NCI-H345 treated with DMSO at 0.1 percent for 48 hours (cell line): ENCODE results near the gene UBC.
"Not testable (repeated sequence)": the region's sequence is repeated elsewhere in the genome, so short reads cannot be mapped to it uniquely, and the experiment has no call there.

Experiments used
- DNase-seq: peaks from one replicate; lab custom pipeline; 2025; ENCODE audit not compliant: unreplicated experiment; lab: John Stamatoyannopoulos, UW

Gene UBC

DNA sequence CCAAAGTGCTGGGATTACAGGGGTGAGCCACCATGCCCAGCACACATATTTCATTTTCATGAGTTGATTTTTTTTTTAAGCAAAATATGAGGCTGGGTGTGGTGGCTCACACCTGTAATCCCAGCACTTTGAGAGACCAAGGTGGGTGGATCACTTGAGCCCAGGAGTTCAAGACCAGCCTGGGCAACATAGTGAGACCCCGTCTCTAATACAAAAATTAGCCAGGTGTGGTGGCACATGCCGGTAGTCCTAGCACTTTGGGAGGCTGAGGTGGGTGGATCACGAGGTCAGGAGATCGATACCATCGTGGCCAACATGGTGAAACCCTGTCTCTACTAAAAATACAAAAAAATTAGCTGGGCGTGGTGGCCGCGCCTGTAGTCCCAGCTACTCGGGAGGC, 17.1 kb upstream of the UBC start:
- not testable (repeated sequence) for DNase-seq

DNA sequence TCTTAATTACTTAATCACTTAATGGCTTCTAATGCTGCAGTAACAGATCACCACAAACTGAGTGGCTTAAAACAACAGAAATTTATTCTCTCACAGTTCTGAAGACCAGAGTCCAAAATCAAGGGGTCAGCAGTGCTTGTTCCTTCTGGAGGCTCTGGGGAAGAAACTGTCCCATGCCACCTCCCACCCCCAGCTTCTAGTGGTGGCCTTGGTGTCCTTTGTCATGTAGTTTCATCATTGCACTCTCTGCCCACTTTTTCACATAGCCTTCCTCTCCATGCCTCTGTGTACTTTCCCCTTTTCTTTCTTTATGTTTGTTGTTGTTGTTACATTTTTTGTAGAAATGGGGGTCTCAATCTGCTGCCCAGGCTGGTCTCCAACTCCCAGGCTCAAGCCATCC, 16.1 kb upstream of the UBC start:
- no peak for DNase-seq

DNA sequence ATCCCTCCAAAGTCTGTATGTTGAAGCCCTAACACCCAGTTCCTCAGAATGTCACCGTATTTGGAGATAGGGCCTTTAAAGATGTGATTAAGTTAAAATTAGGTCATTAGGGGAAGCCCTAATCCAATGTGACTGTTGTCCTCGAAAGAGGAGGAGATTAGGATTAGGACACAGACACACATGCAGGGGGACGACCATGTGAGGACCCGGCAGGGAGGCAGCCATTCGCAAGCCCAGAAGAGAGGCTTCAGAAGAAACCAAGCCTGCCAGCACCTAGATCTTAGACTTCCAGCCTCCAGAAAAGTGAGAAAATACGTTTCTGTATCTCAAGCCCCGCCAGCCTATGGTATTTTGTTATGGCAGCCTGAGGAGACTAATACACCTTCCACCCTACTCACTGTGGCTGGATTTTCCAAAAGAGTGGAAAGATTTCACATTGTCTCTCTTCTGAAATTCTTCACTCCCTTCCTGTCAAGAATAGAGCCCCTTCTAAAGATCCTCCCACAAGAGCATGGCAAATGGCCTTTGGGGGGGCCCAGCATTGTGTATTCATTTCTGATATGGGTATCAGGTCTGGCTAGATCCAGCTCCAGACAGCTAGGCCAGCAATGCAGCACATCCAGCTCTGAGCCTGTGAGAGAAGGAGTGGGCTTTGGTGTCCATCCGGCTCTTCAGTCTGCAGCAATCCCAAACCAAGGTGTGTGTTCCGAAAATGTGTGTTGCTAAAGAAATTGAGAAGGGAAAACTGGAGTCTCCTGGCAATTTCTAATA, 15.4 kb upstream of the UBC start:
- no peak for DNase-seq

DNA sequence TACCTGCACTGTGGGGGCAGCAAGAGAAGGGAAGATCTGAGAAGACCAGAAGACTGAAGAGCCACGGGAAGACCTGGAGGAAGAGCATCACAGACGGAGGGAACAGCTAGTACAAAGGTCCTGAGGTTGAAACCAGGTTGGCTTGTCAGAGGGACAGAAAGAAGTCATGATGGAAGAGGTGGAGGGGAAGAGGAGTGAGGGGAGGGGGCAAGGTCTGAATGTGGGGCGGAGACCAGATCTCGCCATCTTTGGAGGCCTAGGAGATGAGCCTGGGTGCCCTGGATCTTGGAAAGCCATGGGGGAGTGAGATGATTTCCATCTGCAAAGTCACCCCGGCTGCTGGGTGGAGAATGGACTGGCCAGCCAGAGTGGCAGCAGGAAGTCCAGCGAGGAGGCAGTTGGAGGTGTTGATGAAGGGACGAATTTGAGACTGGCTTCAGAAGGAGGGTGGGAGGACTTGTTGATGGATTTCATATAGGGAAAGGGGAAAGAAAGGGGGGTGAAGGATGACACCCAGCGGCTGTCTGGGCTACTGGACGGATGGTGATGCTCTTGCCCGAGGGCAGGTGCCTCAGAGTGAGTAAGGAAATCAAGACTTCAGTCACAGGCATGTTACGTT, 14.6 kb upstream of the UBC start:
- no peak for DNase-seq

DNA sequence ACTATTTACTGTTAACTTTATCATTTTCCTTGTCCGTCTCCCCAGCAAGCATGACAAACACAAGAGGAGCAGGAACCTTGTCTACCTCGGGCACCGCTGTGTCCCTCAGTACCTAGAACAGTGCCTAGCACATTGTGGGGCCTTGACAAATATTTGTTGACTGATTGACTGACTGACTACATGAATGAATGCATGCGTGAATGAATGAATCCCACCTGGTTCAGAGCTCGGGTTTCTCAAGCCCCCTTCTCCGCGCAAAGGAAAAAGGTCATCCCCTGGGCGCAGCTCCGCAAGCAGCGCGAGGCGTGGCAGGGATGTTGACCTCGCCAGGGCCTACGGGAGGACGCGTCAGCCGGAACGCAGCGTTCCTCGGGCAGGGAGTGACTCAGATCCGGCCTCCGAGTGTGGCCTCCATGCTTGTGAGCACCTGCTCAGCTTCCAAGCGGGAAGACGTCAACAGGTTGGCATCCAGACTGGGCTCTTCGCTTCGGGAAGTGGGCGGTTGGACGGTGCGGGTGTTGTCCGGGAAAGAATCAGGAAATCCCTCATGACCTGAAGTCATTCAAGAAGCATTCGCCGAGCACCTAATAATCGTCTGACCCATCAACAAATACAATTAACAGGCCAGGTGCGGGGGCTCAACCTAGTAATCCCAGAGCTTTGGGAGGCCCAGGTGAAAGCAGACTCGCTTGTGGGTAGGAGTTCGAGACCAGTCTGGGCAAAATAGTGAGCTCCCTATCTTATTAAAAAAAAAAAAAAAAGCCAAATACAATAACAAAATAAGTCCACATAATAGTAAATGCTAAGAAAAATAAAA, 13.9 kb upstream of the UBC start:
- DNase-seq = no peak

DNA sequence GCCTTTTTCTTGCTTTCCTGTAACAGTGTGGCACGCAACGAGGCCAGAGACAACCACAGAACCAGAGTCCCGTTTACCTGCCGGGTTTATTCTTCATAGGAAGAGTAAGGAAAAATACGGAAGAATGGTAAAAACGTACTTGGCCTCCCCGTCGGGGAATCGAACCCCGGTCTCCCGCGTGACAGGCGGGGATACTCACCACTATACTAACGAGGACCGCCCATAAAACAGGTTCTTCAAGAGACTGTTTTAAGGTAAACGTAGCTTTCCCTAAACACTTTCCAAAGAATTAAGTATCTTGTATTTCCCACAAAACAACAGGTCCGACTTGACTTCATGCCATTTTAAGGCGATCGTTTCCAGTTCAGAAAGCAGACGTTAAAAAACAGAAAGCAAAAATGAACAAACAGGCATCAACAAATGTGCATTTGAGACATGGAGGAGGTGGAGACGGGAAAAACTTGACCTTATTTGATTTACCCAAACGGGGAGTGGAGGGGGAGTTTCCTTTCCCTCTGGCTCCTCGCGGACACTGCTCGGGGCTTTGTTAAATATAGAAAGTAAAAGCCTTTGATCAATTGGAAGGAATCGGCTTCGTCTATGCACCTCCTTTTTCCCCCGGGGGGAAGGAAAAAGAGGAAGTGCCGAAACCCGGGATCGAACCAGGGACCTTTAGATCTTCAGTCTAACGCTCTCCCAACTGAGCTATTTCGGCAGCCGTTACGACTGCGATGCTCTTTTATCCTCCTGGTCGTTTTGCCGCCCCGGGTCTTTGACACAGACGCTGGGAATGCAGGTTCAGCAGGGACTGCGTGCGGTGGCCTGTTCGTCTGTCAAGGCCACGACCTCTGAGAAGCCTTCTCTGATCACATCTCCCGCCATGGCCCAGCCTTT, 13.0 kb upstream of the UBC start:
- no peak for DNase-seq

DNA sequence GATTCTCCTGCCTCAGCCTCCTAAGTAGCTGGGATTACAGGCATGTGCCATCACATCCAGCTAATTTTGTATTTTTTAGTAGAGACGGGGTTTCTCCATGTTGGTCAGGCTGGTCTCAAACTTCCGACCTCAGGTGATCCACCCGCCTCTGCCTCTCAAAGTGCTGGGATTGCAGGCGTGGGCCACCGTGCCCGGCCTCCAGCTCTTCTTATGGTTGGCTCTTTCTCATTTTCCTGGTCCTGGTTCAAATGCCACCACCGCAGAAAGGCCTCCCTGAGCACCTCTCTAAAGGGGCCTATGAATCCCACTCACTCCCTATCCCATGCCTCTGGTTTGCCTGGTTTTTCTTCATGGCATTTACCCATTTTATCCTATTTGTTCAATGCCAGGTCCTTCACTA, 11.3 kb upstream of the UBC start:
- DNase-seq = not testable (repeated sequence)

DNA sequence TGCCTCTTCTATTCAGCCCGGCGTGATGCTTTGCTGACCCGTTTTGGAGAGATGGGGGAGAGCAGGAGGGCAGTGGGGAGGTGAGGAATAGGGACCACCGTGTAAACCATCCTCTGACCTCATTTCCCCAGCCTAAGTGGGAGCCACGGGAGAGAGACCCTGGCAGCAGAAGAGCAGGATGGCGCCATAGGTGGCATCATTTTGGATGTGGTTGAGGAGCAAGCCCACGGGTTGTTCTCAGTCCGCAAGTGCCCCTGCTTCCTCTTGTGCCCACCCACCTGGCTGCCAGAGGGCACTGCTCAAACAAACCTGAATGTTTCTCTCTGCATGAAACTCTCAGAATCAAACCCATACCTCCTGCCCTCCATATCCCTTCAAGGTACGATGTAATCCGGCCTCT, 10.7 kb upstream of the UBC start:
- DNase-seq = no peak

DNA sequence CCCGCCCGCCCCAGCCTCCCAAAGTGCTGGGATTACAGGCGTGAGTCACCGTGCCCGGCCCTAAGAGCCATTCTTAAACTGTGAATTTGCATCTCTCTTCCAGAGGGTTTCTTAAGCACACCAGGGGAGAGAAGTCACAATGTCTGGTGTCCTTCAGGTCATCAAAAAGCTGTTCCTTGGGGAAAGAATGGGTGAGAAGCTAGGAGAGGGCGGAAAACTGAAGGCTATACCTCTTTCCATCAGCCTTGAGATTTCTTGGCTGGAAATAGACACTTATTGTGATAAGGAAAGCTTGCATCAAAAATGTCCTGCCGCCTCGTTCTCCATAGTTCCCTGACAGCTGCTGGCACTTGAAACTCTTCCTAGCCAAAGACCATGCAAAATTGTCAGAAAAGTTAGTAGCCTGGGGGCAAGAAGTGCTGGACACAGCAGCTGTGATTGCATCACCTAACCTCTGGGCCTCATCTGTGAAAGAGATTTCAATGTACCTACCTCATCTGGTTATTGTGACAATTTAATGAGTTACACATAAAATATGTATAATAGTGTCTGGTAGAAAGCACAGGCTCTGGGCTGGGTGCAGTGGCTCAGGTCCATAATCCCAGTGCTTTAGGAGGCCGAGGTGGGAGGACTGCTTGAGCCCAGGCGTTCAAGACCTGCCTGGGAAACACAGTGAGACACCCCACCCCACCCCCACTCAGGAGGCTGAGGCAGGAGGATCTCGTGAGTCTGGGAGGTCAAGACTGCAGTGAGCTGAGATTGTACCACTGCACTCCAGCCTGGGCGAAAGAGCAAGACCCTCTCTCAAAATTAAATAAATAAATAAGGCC, 9.7 kb upstream of the UBC start:
- no peak for DNase-seq

DNA sequence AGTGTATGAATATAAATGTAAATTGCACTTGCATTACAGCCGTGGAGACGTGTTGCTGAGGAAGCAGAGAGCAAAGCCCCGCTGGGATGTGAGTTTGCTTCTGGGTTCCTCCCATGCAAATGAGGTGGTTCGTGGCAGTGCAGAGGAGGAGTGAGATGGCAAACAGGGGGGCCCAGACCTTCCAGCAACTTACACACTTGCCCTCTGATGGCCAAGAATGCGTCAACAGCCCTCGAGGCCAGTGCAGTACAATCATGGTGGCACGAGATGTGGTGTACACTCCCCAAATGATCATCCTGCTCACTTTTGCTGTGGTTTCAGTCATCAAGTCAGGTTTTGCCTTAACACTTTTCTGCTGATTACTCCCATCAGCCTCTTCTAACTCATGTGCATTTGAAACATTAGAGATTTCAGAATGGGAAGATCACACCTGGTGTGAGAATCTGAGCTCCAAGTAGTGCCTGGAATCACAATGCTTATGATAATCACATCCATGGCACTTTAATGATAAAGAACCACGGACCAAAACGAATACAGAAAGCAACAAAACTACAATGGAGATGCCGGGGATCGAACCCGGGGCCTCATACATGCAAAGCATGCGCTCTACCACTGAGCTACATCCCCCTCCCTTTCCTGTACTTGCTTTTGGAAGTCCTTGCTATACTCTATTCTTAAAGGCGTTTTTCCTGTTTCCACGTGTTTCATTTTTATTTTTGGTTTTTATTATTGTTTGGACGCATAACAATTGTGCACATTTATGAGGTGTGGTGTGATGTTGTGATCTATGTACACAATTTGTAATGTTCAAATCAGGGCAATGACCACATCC, 7.0 kb upstream of the UBC start:
- no peak for DNase-seq

DNA sequence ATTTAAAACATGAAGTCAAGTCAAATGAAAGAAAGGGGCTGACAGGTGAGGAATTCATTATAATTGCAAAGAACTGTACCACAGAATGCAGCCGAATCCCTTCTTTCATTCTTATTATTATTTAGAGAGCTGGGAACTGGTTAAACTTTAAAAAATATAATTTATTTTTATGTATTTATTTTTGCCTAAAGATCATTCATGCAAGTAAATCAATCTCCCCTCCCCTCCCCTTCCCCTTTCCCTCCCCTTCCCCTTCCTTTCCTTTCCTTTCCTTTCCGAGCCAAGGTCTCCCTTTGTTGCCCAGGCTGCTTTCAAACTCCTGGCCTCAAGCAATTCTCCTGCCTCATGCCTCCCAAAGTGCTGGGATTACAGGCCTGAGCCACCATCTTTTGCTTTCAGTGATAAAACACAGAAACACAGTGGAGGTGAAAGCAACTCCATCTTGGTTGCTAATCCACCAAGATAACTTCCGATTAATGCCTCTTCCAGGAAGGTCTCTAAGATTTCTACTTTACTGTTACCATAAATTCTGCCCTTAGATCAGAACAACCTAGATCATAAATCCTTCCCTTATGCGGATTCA, 6.0 kb upstream of the UBC start:
- DNase-seq = no peak

DNA sequence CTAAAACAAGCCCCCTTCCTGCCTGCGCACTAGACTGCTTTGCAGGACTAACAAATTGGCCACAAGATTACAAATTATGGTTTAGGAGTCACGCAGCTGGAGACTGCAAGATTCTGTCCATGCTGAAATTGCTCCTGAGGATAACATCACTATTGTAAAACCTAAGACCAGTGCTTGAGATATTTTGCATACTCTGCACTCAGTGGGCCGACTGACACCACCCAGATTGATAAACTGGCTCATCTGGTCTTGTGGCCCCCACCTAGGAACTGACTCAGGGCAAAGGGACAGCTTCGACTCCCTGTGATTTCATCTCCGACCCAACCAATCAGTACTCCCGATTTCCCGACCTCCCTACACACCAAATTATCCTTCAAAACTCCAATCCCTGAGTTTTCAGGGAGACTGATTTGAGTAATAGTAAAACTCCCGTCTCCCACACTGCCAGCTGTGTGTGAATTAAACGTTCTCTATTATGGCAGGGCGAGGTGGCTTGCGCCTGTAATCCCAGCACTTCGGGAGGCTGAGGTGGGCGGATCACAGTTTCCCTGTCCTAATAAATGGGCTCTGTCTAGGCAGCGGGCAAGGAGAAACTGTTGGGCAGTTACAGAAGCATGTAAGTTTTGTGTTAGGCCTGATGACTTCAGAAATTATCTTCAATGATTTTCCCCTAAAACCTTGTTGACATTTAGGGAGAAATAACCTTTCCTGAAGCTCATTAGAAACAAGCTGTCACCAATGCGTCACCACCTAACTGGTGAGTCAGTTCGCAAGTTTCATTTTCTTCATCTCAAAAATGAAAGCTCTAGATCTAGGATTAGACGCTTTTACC, 5.3 kb upstream of the UBC start:
- no peak for DNase-seq

DNA sequence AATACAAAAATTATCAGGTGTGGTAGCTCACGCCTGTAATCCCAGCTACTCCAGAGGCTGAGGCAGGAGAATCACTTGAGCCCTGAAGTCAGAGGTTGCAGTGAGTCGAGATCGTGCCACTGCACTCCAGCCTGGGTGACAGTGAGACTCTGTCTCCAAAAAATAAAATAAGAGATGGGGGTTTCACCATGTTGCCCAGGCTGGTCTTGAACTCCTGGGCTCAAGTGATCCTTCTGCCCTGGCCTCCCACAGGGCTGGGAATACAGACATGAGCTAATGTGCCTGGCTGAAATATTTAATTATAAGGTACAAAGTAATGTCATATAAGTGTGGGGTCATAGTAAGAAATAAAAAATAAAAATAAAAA, 4.2 kb upstream of the UBC start:
- not testable (repeated sequence) for DNase-seq

DNA sequence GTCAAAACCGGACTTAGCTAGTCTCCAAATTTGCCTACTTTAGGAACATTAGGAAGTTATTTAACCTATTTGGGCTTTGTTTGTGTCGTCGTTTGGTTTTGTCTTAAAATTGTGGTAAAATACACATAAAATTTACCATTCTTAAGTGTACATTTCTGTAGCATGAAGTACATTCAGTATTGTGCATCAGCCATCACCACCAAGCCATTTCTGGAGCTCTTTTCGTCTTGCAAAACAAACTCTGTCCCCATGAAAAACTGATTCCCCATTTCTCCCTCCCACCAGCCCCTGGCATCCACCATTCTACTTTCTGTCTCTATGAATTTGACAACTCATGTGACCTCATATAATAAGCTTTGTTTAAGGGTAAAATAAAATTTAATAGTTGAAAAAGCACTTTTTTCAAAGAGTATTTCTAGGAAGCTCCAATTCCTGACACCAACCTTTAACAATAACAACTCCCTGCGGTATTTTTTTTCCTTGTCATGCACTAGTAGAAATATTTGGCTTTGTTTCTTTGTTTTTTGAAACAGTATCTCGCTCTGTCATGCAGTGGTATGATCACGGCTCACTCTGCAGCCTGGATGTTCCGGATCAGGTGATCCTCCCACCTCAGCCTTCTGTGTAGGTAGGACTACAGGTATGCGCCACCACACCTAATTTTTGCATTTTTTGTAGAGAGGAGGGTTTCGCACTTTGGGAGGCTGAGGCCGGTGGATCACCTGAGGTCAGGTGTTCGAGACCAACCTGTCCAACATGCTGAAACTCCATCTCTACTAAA, 3.6 kb upstream of the UBC start:
- no peak for DNase-seq

DNA sequence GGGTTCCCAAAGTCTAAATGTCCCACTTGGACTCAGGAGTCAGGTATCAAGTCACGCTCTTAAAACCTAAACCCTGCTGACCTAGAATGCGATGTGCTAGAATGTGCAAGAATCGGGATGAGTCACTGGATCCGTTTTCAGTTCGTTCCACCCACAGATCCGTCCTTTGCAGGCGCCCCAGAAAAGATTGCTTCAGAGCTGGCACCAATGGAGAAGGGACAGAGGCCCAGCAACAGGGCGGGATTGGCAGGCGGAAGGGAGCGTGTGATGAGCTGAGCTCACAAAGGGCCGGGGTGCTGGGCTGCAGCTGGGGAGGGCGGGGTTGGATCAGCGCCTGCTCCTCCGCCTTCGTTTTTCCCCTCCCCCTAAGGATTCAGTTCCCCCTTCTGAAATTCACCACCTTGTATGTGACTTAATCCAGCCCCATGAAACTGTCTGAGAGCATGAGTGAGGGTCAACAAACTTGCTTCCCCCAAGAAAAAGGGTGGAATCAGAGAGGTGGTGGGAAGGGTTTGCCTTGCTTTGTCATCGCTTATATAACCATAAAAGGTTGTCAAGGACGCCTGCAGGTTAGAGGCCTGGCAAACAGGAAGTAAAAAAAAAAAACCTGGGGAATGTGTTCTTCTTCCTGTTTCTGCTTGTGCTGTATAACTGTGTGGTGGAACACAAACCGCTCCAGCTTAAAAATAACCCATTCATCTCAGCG, 2.8 kb upstream of the UBC start:
- DNase-seq = no peak

DNA sequence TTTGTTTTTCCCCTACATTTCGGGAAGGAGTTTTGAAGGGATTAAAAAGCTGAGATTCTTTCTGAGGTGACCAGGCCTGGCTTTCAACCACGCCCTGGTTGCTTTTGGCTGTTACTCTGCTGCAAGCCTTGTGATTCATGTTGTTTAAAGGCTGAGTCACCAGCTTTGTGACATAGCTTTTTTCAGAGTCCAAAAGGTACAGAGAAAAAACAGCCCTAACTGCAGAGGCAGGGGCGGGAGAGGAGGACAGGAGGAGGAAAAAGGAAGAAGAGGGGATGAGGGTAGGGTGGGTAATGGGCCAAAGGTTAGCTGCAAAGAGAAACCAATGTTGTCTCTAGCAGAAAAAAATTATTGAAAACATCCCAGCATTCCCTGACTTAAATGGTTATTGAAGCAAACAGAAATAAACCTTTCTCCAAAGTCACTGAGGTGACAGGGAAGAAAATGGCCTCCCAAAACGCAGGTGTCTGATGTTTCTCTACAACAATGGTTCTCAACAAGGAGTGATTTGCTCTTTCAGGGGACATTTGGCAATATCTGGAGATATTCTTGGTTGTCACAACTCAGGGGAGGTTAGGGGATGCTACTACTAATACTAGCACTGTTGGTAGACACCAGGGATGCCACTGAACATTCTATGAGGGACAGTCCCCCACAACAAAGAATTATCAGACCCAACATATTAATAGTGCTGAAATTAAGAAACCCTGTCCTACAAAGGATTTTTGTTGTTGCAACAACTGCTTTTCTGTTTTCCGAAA, 2.1 kb upstream of the UBC start:
- DNase-seq = no peak
